COR-L47 (cell line): Measurements from ENCODE around the gene ARHGAP23.

Experiments used
- DNase-seq: peaks from one replicate; lab custom pipeline; 2025; lab: John Stamatoyannopoulos, UW

Gene ARHGAP23

DNA sequence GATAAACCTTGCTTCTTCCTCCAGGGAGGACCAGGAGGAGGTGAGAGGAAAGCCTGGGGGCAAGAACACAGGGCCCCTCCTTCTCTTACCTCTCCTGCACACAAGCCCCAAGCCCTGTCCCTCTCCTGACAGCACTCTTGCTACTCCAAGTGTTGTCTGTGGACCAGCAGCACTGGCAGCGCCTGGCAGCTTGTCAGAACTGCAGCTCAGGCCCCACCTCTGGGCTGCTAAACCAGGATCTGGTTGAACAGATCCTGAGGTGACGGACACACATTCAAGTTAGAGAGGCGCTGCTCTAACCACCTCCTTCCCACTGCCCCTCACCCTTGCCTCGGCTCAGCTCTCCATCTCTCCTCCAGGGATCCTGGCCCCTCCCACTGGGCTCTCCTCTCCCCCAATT is 121.0 kb downstream of the ARHGAP23 start:
- DNase-seq: no peak

DNA sequence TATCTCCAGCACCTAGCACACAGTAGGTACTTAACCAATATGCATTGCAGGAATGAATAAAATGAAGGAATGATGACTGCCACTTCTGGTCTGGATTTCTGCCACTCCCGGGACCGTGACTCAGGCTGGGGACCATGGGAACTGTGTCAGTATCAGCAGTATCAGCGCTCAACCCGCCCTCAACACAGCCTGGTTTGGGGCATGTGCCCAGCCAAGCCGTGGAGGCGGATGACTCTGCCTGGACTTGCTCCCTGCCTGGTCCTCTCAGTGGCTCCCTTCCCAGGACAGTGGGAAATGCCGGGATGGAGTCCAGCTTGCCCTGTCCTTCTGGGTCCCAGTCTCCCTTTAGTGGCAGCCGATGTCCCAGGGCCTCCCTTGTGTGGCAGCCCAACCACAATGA is 122.4 kb downstream of the ARHGAP23 start:
- no peak for DNase-seq

DNA sequence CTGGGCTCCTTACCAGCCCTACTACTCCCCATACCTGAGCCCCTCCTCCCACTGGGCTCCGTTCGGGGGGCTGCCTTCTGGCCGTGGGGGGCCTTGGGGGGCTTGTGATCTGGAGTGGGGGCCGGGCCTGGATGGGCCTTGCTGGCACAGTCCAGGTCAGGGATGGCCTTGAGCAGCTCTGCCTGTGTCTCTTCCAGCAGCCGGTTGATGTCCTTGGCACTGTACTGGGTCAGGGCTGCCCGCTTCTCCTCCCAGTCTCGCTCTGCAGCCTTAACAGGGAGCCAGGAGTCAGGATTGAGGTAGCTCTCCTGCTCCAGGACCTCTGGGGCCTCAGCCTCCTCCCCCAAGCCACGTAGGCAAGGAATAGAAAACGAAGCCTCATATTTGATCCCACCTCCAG is 122.9 kb downstream of the ARHGAP23 start:
- no peak for DNase-seq

DNA sequence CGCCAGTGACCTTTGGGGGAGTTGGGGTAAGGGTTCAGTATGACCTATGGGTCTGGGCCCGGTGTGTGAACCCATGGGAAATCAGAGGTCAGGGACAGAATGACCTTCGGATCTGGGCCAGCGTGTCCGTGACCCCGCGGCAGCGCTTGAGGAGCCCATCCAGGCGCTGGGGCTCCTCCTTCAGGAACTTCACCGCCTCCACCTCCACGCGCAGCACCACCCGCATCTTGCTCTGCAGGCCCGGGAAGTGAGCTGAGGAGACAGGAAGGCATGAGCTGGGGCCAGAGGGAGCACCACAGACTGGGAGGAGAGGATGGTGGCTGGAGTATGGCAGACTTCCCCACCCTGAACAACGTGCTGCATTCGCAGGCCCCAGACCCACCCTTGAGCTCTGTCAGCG is 124.1 kb downstream of the ARHGAP23 start:
- no peak for DNase-seq

DNA sequence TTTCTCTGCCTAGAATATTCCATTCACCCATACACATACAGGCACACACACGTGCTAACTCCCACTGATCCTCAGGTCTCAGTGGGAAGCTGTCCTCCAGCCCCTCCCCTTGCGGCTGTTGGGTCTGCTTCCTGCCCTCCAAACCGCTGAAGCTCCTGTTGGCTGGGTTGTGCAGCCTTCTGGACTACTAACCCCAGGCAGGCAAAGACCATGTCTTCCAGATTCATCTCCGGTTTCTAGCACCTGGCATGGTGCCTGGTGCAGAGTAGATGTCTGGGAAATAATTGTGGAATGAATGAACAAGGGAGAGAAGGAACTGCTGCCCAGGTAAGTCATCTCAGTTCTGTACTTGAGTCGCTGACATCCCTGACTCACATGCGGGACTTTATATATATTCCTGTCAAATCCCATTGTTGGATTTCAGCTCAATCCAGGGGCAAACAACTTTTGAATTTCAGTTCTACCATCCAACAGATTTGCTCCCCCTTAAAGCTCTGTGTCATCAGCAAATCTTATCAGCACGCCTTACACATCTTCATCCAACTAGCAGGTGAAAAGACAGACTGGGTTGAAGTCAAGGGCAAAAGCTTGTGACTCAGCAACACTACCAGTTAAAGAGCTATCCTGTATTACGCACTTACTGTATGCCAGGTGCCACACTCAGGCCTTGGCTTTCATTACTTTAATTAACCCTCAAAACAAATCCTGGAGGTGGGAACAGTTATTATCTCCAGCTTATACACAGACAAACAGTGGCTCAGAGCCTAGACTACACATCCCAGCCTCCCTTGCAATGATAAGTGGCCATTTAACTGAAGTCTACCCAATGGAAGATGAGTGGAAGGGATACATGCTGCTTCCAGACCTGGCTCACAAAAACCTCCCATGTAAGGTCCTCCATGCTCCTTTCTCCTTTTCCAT is 126.4 kb downstream of the ARHGAP23 start:
- peak; percentile 83 for DNase-seq

DNA sequence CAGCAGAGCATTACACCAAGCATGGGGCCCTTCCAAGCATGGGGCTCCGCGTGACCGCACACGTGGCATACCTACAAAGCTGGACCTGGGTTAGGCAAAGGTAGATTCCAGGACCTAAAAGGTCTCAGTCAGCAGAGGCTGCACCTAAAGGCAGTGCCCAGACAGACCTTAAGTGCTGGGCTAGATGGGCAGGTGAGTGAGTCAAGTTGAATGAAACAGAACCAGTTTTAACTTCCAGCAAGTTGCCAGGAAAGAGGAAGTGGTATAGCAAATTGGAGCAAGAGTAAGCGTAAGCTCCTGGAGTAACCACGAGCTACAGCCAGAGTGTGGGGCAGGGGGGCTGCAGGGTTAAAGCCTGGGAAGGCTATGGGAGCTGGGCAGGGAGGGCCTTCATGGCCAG is 128.0 kb downstream of the ARHGAP23 start:
- DNase-seq: no peak

DNA sequence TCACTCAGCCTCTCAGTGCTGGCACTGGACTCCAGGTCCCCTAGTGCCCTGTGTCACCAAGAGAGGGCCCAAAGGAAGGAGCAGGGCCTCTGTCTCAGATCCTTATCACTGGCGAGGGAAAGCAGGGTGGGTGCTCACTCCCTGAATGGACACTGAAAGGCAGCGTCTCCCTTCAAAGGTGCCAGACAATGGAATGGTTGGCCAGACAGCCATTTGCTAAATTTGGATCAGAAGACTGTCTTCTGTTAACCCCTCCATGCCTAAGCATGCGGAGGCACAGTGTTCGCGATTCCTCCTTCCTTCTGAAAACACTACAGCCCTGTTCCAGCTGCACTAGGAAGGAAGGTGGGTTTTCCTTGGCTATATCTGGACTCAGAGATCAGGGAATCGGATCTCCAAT is 129.1 kb downstream of the ARHGAP23 start:
- DNase-seq: no peak

DNA sequence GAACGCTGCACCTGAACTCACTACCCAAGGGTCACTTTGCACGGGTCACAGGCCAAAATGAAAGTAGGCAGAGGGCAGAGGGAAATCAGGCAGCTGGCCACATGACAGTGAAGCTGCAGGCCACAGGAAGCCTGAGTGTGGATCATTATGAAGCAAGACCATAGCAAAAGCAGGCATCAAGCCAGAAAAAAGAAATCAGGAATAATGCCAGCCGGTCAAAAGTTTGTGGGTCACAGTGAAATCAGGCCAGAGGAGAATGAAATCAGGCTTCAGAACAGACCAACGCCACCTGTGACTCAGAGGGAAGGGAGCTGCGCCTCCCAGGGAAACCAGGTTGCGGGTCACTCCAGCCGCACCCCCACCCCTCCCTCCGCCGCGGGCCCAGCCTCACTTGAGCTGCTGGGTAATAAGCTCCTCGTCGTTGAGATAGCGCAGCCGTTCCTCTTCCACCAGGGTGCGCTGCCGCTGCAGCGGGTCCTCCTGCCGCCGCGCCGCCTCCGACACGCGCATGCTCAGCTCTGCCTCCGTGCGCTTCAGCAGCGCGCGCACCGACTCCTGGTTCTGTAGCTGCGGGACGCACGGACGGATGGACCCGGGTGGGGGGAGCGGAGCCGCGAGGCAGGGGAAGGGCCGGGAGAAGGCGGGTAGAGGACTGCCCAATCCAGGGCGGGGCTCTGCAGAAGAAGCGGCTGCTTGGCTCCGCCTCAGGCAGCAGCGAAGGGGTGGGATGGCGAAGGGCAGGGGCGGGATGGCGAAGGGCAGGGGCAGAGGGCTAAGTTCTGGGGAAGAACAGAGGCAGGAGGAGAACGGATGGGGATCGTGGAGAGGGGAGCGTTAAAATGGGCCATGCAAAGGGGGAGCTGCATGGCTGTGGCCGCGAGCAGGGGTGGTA is 129.8 kb downstream of the ARHGAP23 start:
- DNase-seq: peak; percentile 95

DNA sequence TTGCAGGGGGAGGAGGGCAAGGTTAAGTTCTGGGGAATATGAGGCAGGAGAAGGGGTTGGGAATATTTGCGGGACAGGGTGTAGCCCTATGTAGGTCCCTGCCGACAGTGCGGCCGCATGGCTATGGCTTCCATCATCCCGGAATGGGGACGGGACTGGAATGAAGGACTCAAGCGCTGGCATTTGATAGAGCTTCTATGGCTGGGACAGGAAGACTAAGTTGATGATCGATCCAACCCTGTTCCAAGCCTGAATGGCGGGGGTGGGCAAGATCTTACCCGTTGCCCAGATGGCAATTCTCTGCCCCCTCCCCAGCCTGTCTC is 130.4 kb downstream of the ARHGAP23 start:
- no peak for DNase-seq

DNA sequence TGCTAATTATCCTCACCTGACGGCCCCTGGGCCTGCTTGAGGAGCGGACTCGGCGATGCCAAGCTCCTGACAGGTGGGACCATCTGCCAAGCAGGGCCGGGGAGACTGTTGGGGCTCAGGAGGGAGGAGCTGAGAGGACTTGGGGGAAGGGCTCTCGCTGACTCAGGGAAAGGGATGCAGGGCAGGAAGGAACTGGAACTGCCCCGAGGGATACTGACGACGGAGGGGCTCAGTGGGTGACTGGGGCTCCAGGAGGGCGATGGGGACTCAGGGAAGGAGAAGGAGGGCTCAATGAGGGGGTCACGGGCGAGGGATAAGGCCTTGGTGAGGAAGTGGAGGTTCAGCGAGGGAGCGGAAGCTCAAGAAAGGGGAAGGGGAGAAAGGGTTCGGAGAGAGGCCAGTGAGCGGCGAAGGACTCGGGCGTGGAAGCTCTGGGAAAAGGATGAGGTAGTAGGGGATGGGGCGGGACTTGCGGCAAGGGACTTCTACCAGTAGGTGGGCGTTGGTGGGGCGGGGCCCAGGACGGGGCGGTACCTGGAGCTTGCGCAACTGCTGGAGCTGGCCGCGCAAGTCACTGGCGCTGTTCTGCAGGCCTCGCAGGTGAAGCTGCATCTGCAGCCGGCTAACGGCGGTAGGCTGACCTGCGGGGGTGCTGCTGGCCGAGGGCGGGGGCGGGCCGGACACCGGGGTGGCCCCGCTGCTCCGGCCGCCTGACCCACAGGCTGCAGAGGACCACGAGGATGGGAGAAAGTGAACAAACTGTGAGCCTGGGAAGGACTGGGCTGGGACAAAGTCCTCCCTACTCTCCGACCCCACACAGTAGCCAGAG is 131.0 kb downstream of the ARHGAP23 start:
- peak; percentile 97 for DNase-seq

DNA sequence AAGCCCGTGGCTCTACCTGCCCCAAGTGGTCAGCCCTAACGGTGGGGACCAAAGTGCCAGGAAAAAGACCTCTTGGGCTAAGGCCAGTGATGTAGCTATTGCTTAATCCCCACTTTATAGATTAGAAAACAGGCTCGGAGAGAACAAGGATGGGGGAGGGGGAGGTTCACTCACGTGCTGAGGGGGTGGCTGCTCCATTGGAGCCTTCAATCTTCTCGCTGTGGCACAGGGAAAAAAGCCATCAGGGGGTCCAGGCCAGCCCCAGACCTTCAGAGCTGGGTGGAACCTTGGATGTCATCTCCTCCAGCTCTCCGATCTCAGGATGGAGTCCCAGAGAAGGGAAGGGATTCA is 131.6 kb downstream of the ARHGAP23 start:
- DNase-seq: no peak

DNA sequence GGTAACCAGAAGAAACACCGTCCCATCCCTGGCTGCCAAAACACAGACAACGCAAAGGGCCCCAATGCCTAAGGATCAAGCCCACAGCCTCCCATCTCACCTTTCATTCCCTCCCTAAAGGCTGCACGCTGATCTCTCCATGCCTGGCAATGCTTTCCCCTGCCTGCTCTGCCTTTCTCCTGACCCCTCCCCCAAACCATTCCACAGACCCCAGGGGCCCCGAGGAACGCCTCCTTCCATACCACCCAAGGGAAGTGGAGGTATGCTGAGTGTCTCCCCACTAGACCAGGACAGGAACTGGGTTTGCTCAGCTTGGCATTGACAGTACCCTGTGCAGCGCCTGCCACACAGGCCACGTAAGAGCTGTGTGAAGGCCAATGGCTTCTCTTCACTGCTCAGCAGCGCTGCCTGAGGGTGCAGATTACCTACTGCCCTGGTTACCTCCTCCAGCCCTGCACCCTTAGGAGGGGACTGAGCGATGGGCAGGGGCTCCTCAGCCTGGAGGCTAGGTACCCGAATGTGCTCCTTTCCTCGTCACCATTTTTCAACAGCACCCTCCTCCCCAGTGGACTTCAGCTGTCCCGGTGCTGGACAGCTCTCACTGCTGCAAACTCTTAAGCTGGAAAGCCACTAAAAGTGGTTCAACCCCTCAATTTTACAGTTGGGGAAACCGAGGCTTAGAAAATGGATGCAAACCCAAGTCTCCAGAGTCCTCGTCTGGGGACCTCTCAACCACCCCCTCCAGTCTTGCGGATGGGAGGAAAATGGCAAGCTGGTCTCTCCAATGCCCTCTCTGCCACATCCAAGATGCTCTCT is 132.4 kb downstream of the ARHGAP23 start:
- no peak for DNase-seq

DNA sequence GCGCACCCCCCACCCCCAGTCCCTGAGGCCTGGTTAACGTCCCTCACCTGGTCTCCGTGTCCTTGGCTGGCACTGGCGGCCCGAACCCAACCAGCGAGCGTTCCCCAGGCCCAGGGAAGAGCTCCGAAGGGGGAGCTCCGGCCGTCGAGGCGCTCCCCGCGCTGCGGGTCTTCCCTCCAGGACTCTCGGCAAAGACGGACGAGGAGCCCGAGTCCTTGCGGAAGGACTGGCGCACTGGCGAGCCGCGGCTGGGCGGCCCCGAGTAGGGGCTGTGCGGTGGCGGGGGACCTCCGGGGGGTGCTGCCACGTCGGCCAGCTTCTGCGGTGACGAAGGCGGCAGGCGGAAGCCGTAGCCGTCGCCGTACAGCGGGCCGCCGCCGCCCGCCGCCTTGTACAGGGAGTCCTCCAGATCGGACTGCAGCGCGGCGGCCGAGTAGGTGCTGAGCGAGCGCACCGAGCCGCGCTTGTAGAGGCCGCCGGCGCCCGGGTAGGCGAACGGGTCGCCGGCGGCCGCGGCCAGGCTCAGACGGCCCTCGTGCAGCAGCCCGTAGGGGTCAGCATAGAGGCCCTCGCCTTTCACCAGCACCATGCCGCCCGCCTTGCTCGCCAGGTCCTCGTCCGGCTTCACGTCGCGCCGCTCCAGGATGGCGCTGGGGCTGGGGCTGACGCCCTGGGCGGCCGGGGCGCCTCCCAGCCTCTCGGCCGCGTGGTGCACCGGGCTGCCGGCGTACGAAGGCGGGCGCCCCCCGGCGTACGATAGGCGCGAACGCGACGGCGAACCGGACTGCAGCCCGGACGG is 133.4 kb downstream of the ARHGAP23 start:
- no peak for DNase-seq
